Fibroblast of lung (primary cell): Measurements from ENCODE around the gene PSMD8. TPM values are rescaled to one million over a fixed set of nuclear protein-coding genes. Genes with fewer than 3 reads are reported as not detected.
A peak's percentile ranks its signal among the peaks of the same experiment; 100 is the strongest.

Experiments
- DNase-seq, 2 donors: peaks; one replicate each; pipeline versions ENCODE4 v3.0.0 to v3.0.0-alpha.2; 2010; ENCODE audit warnings: low read depth in 2 of 2
- H2AFZ ChIP-seq: 2 replicates; pipeline ENCODE4 v1.5.1; 2012; ENCODE audit warnings: low read length, control low read depth, inconsistent platforms
- H3K27ac ChIP-seq: 2 replicates; pipeline ENCODE4 v1.5.1; 2011; ENCODE audit warnings: low read length, control low read depth; ENCODE audit not compliant: insufficient read depth
- H3K27me3 ChIP-seq: 2 replicates; pipeline ENCODE4 v1.5.1; 2011; ENCODE audit warnings: mild to moderate bottlenecking, low read length; ENCODE audit not compliant: control insufficient read depth, insufficient read depth
- H3K36me3 ChIP-seq: 2 replicates; pipeline ENCODE4 v1.5.1; 2011; ENCODE audit warnings: low read length; ENCODE audit not compliant: control insufficient read depth, insufficient read depth
- H3K4me1 ChIP-seq: 2 replicates; pipeline ENCODE4 v1.5.1; 2011; ENCODE audit warnings: low read length; ENCODE audit not compliant: control insufficient read depth, insufficient read depth; ENCODE audit errors: extremely low read depth
- H3K4me2 ChIP-seq: 2 replicates; pipeline ENCODE4 v1.5.1; 2011; ENCODE audit warnings: low read length, control low read depth; ENCODE audit not compliant: insufficient read depth; ENCODE audit errors: extremely low read depth
- H3K4me3 ChIP-seq, 4 experiments: fragments of 200-600 bp in 1 of 4; sonication (generic) in 1 of 4; replicated peaks in 1 of 4; 2 replicates each; pipeline ENCODE4 v1.5.1; 2011 to 2016; ENCODE audit warnings: low read length in 4 of 4, low read depth in 3 of 4, mild to moderate bottlenecking in 3 of 4, control low read depth in 2 of 4, inconsistent platforms in 1 of 4, mixed read lengths in 1 of 4; ENCODE audit not compliant: insufficient read depth in 1 of 4; ENCODE audit errors: control extremely low read depth in 1 of 4
- H3K79me2 ChIP-seq: 2 replicates; pipeline ENCODE4 v1.5.1; 2012; ENCODE audit warnings: mild to moderate bottlenecking, low read length, inconsistent platforms; ENCODE audit not compliant: control insufficient read depth, insufficient read depth
- H3K9ac ChIP-seq: 2 replicates; pipeline ENCODE4 v1.5.1; 2011; ENCODE audit warnings: mild to moderate bottlenecking, low read length, control low read depth; ENCODE audit not compliant: insufficient read depth
- H3K9me3 ChIP-seq: 2 replicates; pipeline ENCODE4 v1.5.1; 2012; ENCODE audit warnings: low read depth, low read length; ENCODE audit not compliant: control insufficient read depth, insufficient read depth
- H4K20me1 ChIP-seq: 2 replicates; pipeline ENCODE4 v1.5.1; 2011; ENCODE audit warnings: low read length; ENCODE audit not compliant: control insufficient read depth, insufficient read depth; ENCODE audit errors: extremely low read depth
- CTCF ChIP-seq, 2 donors: IDR thresholded peaks in 1 of 2; conservative IDR thresholded peaks in 1 of 2; 1 replicate in 1 of 2; 2 replicates in 1 of 2; pipeline ENCODE4 v1.5.1; 2011 to 2012; ENCODE audit warnings: low read length in 2 of 2, control low read depth in 1 of 2, inconsistent platforms in 1 of 2, low read depth in 1 of 2, mild to moderate bottlenecking in 1 of 2
- EZH2 ChIP-seq: IDR thresholded peaks from 2 replicates; pipeline ENCODE4 v1.5.1; 2012; ENCODE audit warnings: low read length, control low read depth, mild to moderate bottlenecking; ENCODE audit errors: missing control alignments
- polyA plus RNA-seq, 2 donors: library from polyadenylated mRNA; depleted of rRNA in 1 of 2; stranded (reverse) in 1 of 2; unstranded in 1 of 2; fragments of >200 nt; gene quantifications; 2 replicates each; pipeline ENCODE4 v1.2.1, GENCODE V29; 2011 to 2012; ENCODE audit warnings: missing spikeins in 1 of 2
- total RNA-seq: library from RNA; depleted of rRNA; stranded (reverse); fragments of >200 nt; gene quantifications from 2 replicates; pipeline ENCODE4 v1.2.1, GENCODE V29; 2014

The PSMD8 gene
- total and polyA plus RNA-seq, 2 donors (not counting 1 experiment from before 2014, with no cell fraction given) = 217 to 287 TPM

DNA sequence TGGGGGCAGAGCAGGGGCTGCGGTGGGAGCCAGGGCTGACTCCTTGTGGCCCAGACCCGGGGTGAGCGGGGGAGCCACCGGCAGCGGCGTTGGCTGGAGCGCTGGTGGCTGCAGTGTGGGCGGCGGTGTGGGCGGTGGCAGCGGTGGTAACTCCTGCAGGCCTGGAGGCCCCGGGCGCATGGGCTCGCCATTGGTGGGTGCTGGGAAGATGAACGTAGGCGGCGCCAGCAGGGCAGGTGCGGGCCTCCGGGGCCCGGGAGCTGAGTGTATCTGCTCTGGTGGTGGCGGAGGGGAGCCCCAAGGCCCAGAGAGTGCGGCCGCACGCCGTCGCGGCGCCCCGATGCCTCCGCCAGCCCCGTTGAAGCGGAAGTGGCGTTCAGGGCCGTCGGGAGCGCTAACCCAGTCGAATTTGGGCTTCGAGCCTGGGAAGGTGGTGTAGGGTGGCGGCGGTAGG, 11.5 kb downstream of the PSMD8 start:
- peaks cover 13% of the 10 kb centered on the region for H3K36me3 ChIP-seq
- no peak overlapping the region for H2AFZ ChIP-seq
- H3K4me1 ChIP-seq = peaks cover 6% of the 10 kb centered on the region
- H3K27me3 ChIP-seq = no peaks in the 10 kb centered on the region
- H3K27ac ChIP-seq = no peak overlapping the region
- no peak overlapping the region for H3K9ac ChIP-seq
- no peak overlapping the region for H3K4me2 ChIP-seq
- H4K20me1 ChIP-seq = no peaks in the 10 kb centered on the region
- TF ChIP-seq CTCF (conservative IDR thresholded peaks at IDR 0.05 in 1 of 2, IDR thresholded peaks at IDR 0.05 in 1 of 2; ENCODE audit: low read depth in 1 of 2, low read length in 2 of 2) (no peak), EZH2 (no peak)
- no peak overlapping the region for H3K4me3 ChIP-seq
- no peak for DNase-seq
- no peaks in the 10 kb centered on the region for H3K9me3 ChIP-seq
- peaks cover 14% of the 10 kb centered on the region for H3K79me2 ChIP-seq

GRCh38 chr19:38386300-38386970, 12.1 kb downstream of the PSMD8 start:
- H3K27ac ChIP-seq = peak overlapping the region; percentile 34
- no peak for TF ChIP-seq CTCF (conservative IDR thresholded peaks at IDR 0.05 in 1 of 2, IDR thresholded peaks at IDR 0.05 in 1 of 2; ENCODE audit: low read depth in 1 of 2, low read length in 2 of 2)
- no peak for TF ChIP-seq EZH2

DNA sequence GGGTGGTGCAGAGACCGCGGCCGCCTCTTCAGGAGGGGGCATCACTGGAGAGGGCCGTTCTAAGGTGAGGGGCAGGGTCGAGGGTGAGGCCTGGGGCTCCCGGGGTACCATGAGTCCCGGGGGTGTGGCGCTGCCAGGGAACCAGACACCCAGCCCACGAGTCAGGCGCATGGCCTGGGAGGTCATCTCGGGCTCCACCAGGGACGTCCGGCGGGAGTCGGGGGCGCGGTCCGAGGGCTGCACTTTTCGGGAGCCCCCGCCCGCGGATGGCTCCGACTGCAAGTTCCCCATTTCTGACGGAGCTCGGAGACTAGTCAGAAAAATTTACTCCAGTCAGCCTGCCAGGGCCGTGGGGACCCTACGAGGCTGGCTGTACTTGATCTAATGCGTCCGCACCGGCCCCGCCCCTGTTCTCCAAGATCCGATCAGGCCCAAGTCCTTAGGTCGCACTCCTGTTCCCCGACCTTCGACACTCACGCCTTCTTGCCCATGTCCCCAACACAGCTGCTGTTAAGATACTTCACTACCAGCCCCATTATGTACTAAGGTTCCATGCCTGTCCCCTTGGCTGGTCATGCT, 12.7 kb downstream of the PSMD8 start:
- H3K79me2 ChIP-seq = peaks cover 14% of the 10 kb centered on the region
- TF ChIP-seq CTCF (conservative IDR thresholded peaks at IDR 0.05 in 1 of 2, IDR thresholded peaks at IDR 0.05 in 1 of 2; ENCODE audit: low read depth in 1 of 2, low read length in 2 of 2) (no peak), EZH2 (no peak)
- H3K9ac ChIP-seq = no peak overlapping the region
- no peaks in the 10 kb centered on the region for H4K20me1 ChIP-seq
- peaks cover 9% of the 10 kb centered on the region for H3K4me1 ChIP-seq
- peak overlapping the region; percentile 44 for H3K4me2 ChIP-seq
- no peaks in the 10 kb centered on the region for H3K9me3 ChIP-seq
- H2AFZ ChIP-seq = no peak overlapping the region
- peaks cover 11% of the 10 kb centered on the region for H3K36me3 ChIP-seq
- H3K4me3 ChIP-seq = peak overlapping the region; percentile 3 to 88 (median 70)
- peak in 1 of 2 donors; percentile 20 for DNase-seq
- H3K27ac ChIP-seq = peak overlapping the region; percentile 34
- no peaks in the 10 kb centered on the region for H3K27me3 ChIP-seq

More at GRCh38 chr19:38386300-38386970, 12.1 kb downstream of the PSMD8 start:
- H3K9ac ChIP-seq = no peak overlapping the region
- no peak overlapping the region for H2AFZ ChIP-seq
- H3K4me2 ChIP-seq = no peak overlapping the region
- H3K36me3 ChIP-seq = peaks cover 11% of the 10 kb centered on the region
- no peaks in the 10 kb centered on the region for H3K27me3 ChIP-seq
- peaks cover 6% of the 10 kb centered on the region for H3K4me1 ChIP-seq
- no peak overlapping the region for H3K4me3 ChIP-seq
- H3K9me3 ChIP-seq = no peaks in the 10 kb centered on the region
- no peaks in the 10 kb centered on the region for H4K20me1 ChIP-seq
- no peak for DNase-seq
- H3K79me2 ChIP-seq = peaks cover 14% of the 10 kb centered on the region
